K562 (cell line): ENCODE measurements around the gene CCNDBP1. TPM values are rescaled to one million over a fixed set of nuclear protein-coding genes. Genes with fewer than 3 reads are reported as not detected.

Experiments used
- ATAC-seq: fragments of 200-7000 bp; cut with Tn5 transposase; 3 replicates; pipeline ENCODE4 v1.9.1; 2020; ENCODE audit warnings: moderate library complexity
- BruUV-seq: library from RNA; stranded (reverse); fragments of 400-500 nt; replicated peaks from 2 replicates; lab custom pipeline; 2021; lab: Mats Ljungman, UMichigan
- CTCF ChIA-PET: fragments of 300-600 bp; formaldehyde crosslinking; extraction: SDS; loops from one replicate; lab custom pipeline; 2021; ENCODE audit warnings: low intra/inter-chr PET ratio; lab: Yijun Ruan, JAX
- POLR2A ChIA-PET: fragments of 300-600, 350-650 bp; sonication (Branson Sonifier 250); formaldehyde crosslinking; extraction: SDS; loops from one replicate; lab custom pipeline; 2021; ENCODE audit warnings: antibody characterized with exemption, inconsistent platforms; lab: Yijun Ruan, JAX
- DNase-seq, 4 experiments: peaks; one replicate each; pipeline versions ENCODE4 v3.0.0 to v3.0.0-alpha.2; 2011 to 2018; ENCODE audit warnings: low spot score in 3 of 4, mixed read lengths in 3 of 4; ENCODE audit errors: extremely low read depth in 1 of 4
- FAIRE-seq: peaks from 2 replicates; lab custom pipeline; 2011; peaks lifted over from hg19 to GRCh38; lab: Jason Lieb, UNC
- H2AFZ ChIP-seq: 2 replicates; pipeline ENCODE4 v1.6.0; 2011; ENCODE audit warnings: low read depth, low read length, control low read depth, inconsistent platforms
- H3K27ac ChIP-seq: fragments of 200-600 bp; 3 replicates; pipeline ENCODE4 v1.8.0; 2011; ENCODE audit warnings: low read depth, mild to moderate bottlenecking, control low read depth, inconsistent platforms, low read length, moderate library complexity, mixed read lengths; ENCODE audit errors: extremely low read depth
- H3K27me3 ChIP-seq, 2 experiments: fragments of 300-600 bp in 1 of 2; 2 replicates in 1 of 2; 3 replicates in 1 of 2; pipeline versions ENCODE4 v1.6.0 to v1.8.0; 2011; ENCODE audit warnings: inconsistent platforms in 2 of 2, low read length in 2 of 2, mild to moderate bottlenecking in 1 of 2, mixed read lengths in 1 of 2, moderate library complexity in 1 of 2; ENCODE audit not compliant: control insufficient read depth in 2 of 2, insufficient read depth in 2 of 2
- H3K36me3 ChIP-seq: fragments of 300-600 bp; 3 replicates; pipeline ENCODE4 v1.8.0; 2011; ENCODE audit warnings: mild to moderate bottlenecking, low read length, inconsistent platforms; ENCODE audit not compliant: control insufficient read depth, insufficient read depth
- H3K4me1 ChIP-seq, 2 experiments: fragments of 200-600 bp in 1 of 2; replicated peaks in 1 of 2; 2 replicates in 1 of 2; 3 replicates in 1 of 2; pipeline versions ENCODE4 v1.5.1 to v1.8.0; 2011; ENCODE audit warnings: inconsistent platforms in 2 of 2, low read length in 2 of 2, mild to moderate bottlenecking in 1 of 2, mixed read lengths in 1 of 2, moderate library complexity in 1 of 2; ENCODE audit not compliant: control insufficient read depth in 2 of 2, insufficient read depth in 2 of 2
- H3K4me2 ChIP-seq: 2 replicates; pipeline ENCODE4 v1.6.1; 2011; ENCODE audit warnings: low read length, control low read depth, inconsistent platforms, mixed read lengths; ENCODE audit not compliant: insufficient read depth
- H3K4me3 ChIP-seq: fragments of 200-600 bp; sonication (generic), shearing (Covaris generic); 2 replicates; pipeline ENCODE4 v1.5.1; 2016; ENCODE audit warnings: control low read depth, inconsistent platforms
- H3K79me2 ChIP-seq: fragments of 200-600 bp; 3 replicates; pipeline ENCODE4 v1.8.0; 2011; ENCODE audit warnings: low read length, inconsistent platforms; ENCODE audit not compliant: control insufficient read depth, insufficient read depth
- H3K9ac ChIP-seq, 2 experiments: 2 replicates each; pipeline versions ENCODE4 v1.6.0 to v1.6.1; 2011; ENCODE audit warnings: low read depth in 2 of 2, low read length in 2 of 2, control low read depth in 1 of 2, inconsistent platforms in 1 of 2, mild to moderate bottlenecking in 1 of 2, mixed read lengths in 1 of 2; ENCODE audit not compliant: insufficient read depth in 1 of 2
- H3K9me1 ChIP-seq: one replicate; pipeline ENCODE4 v1.6.0; 2011; ENCODE audit warnings: inconsistent platforms, mild to moderate bottlenecking, low read length, moderate library complexity; ENCODE audit not compliant: control insufficient read depth, insufficient read depth
- H3K9me3 ChIP-seq: replicated peaks from 2 replicates; pipeline ENCODE4 v1.5.1; 2011; ENCODE audit warnings: low read depth, low read length, inconsistent platforms; ENCODE audit not compliant: control insufficient read depth, insufficient read depth
- H4K20me1 ChIP-seq: replicated peaks from 2 replicates; pipeline ENCODE4 v1.6.1; 2011; ENCODE audit warnings: low read length, inconsistent platforms, mixed read lengths; ENCODE audit not compliant: control insufficient read depth, insufficient read depth
- EGR1 ChIP-seq: fragments of 450-650 bp; conservative IDR thresholded peaks from 2 replicates; pipeline ENCODE4 v1.6.1; 2017; ENCODE audit warnings: mild to moderate bottlenecking
- OTX1 ChIP-seq: fragments of 450-650 bp; formaldehyde crosslinking; IDR thresholded peaks from 2 replicates; pipeline ENCODE4 v1.4.0; 2022; ENCODE audit warnings: mild to moderate bottlenecking
- RFX1 ChIP-seq: fragments of 450-650 bp; IDR thresholded peaks from 2 replicates; pipeline ENCODE4 v1.6.1; 2016; ENCODE audit warnings: mild to moderate bottlenecking, moderate library complexity
- SPI1 ChIP-seq: IDR thresholded peaks from 2 replicates; pipeline ENCODE4 v1.6.1; 2011; ENCODE audit warnings: low read depth, low read length, control low read depth, borderline replicate concordance
- ZNF395 ChIP-seq: fragments of 200-800 bp; sonication (Bioruptor generic); IDR thresholded peaks from 2 replicates; pipeline ENCODE4 v1.6.1; 2017; ENCODE audit warnings: missing genetic modification characterization, missing compliant biosample characterization
- WGBS: fragments of 100-300 bp; shearing (Covaris generic); methylation state at CpG from one replicate; pipeline ENCODE4 v1.1.6; 2016; ENCODE audit warnings: low coverage, mixed read lengths; ENCODE audit not compliant: insufficient coverage; ENCODE audit errors: missing lambda C conversion rate; 5-methylcytosine and 5-hydroxymethylcytosine counted together
- in situ Hi-C: fragments of 300-500 bp; cut with MboI; formaldehyde crosslinking; loops from 4 replicates; pipeline ENCODE4 v1.15.0; 2018; ENCODE audit warnings: inconsistent platforms, mixed read lengths
- intact Hi-C: fragments of 100-400 bp; cut with micrococcal nuclease; formaldehyde crosslinking; loops from 2 replicates; pipeline ENCODE4 v1.14.2; 2022
- polyA plus RNA-seq, 8 experiments: library from polyadenylated mRNA; depleted of rRNA in 4 of 8; stranded (reverse) in 5 of 8; unstranded in 3 of 8; fragments of >200 nt; fragmentation: Nextera tagmentation in 2 of 8; fragmentation: Illumina TruSeq in 1 of 8; extraction: Ambion mirVana in 2 of 8; extraction: Trizol in 1 of 8; gene quantifications; 2 replicates each; pipeline versions ENCODE4 v1.2.1 to v1.2.3, GENCODE V29; 2011 to 2014; ENCODE audit warnings: inconsistent platforms in 1 of 8, missing spikeins in 1 of 8
- total RNA-seq, 7 experiments: library from RNA; depleted of rRNA in 6 of 7; stranded (reverse); fragments of >200 nt in 6 of 7; fragmentation: Illumina TruSeq in 2 of 7; extraction: Trizol in 2 of 7; gene quantifications; 2 replicates each; pipeline versions ENCODE4 v1.2.1 to v1.2.3, GENCODE V29; 2011 to 2021; ENCODE audit warnings: low replicate concordance in 1 of 7

Gene CCNDBP1
- total and polyA plus RNA-seq, 9 of the 15 experiments (the other 6 are each of a cell fraction or from before 2014, with no cell fraction given), result 37.0 to 111 (median 55.5) TPM

- WGBS, result 35% methylated on average over 12 of the region's 16 CpGs
- DNase-seq (peak in 3 of 4 experiments; percentile 56 to 71 (median 70)), FAIRE-seq (no peak), ATAC-seq (peak; percentile 75)
- Histone ChIP-seq H3K9ac (peak overlapping the region; percentile 31 to 77; a peak in 3 of 4 replicates), H3K4me1 (peaks cover 26 to 32% of the 10 kb centered on the region in 2 experiments; a peak in 4 of 5 replicates), H4K20me1 (no peaks in the 10 kb centered on the region), H3K27ac (peak overlapping the region; percentile 78), H3K9me3 (no peaks in the 10 kb centered on the region; the same call in 1 of the 2 replicates), H3K36me3 (no peaks in the 10 kb centered on the region), H3K4me2 (peak overlapping the region; percentile 63), H3K9me1 (no peaks in the 10 kb centered on the region), H3K4me3 (0 out of 2 replicates have a peak overlapping the region, but pooled peaks have one; percentile 6), H2AFZ (0 out of 2 replicates have a peak overlapping the region, but pooled peaks have one; percentile 59), H3K27me3 (no peaks in the 10 kb centered on the region), H3K79me2 (no peaks in the 10 kb centered on the region)
- TF ChIP-seq EGR1 (peak; percentile 40), ZNF395 (CRISPR knock-in tag) (peak; percentile 23; the same call in 1 of the 2 replicates), SPI1 (peak; percentile 23; the same call in 1 of the 2 replicates), RFX1 (peak; percentile 60), OTX1 (CRISPR knock-in tag) (no peak)
- in situ Hi-C loops (no loop called here), intact Hi-C loops (no loop called here)
- ChIA-PET CTCF (interaction anchor here (0.6 kb wide), 1 partner anchor 39 kb away, joined by 3 read pairs; no protein-coding TSS in a partner anchor), POLR2A (interaction anchor here (1.0 to 1.5 kb wide), 4 partner anchors 9 to 500 kb away, joined by 3 to 4 read pairs (median 4); no protein-coding TSS in a partner anchor)
- BruUV-seq, result no TSS peak
Observed at GRCh38 chr15:43219929-43220928, 35.0 kb downstream of the CCNDBP1 start.
